GM08714 (cell line): ENCODE data around the gene SSPN.

Experiments
- H3K4me3 ChIP-seq: fragments of 200-500 bp; sonication (Bioruptor generic); 2 replicates; pipeline ENCODE4 v1.5.1; 2014; ENCODE audit warnings: mild to moderate bottlenecking, low read length, inconsistent platforms
- ZNF274 ChIP-seq: IDR thresholded peaks from 2 replicates; pipeline ENCODE4 v1.6.1; 2012; ENCODE audit warnings: mild to moderate bottlenecking, low read depth, low read length

The SSPN gene

GRCh38 chr12:26195250-26195640, at the start of gene SSPN:
TSS of gene SSPN (plus strand) at chr12:26195573. CDS start at chr12:26195673, 100 bp downstream.
- peak within 1 kb of the TSS; percentile 32; the same call in 1 of the 2 replicates for H3K4me3 ChIP-seq
- TF ChIP-seq ZNF274, result no peak

- no peak for TF ChIP-seq ZNF274
- H3K4me3 ChIP-seq, result no peak overlapping the region
These were observed 47.1 kb upstream of the SSPN start for GRCh38 chr12:26148291-26148690.

- no peak for TF ChIP-seq ZNF274
- H3K4me3 ChIP-seq, result no peak overlapping the region
These were observed 45.3 kb upstream of the SSPN start for GRCh38 chr12:26149968-26150500.

- TF ChIP-seq ZNF274, result no peak
- H3K4me3 ChIP-seq, result no peak overlapping the region
These were observed 44.5 kb upstream of the SSPN start for GRCh38 chr12:26150736-26151450.

GRCh38 chr12:26152507-26153102, 42.8 kb upstream of the SSPN start:
- no peak overlapping the region for H3K4me3 ChIP-seq
- no peak for TF ChIP-seq ZNF274

GRCh38 chr12:26153421-26154154, 41.8 kb upstream of the SSPN start:
- TF ChIP-seq ZNF274, result no peak
- no peak overlapping the region for H3K4me3 ChIP-seq

GRCh38 chr12:26156201-26156871, 39.0 kb upstream of the SSPN start:
- peak overlapping the region; percentile 59; the same call in 1 of the 2 replicates for H3K4me3 ChIP-seq
- no peak for TF ChIP-seq ZNF274

GRCh38 chr12:26157001-26157400, 38.4 kb upstream of the SSPN start:
- no peak for TF ChIP-seq ZNF274
- no peak overlapping the region for H3K4me3 ChIP-seq

GRCh38 chr12:26158078-26158764, 37.2 kb upstream of the SSPN start:
- no peak overlapping the region for H3K4me3 ChIP-seq
- no peak for TF ChIP-seq ZNF274

- TF ChIP-seq ZNF274, result no peak
- no peak overlapping the region for H3K4me3 ChIP-seq
These were observed 33.2 kb upstream of the SSPN start for GRCh38 chr12:26162174-26162573.

GRCh38 chr12:26162905-26163304, 32.5 kb upstream of the SSPN start:
- no peak for TF ChIP-seq ZNF274
- H3K4me3 ChIP-seq, result no peak overlapping the region

- TF ChIP-seq ZNF274, result no peak
These were observed 31.3 kb upstream of the SSPN start for GRCh38 chr12:26164118-26164517.

GRCh38 chr12:26172013-26172412, 23.4 kb upstream of the SSPN start:
- H3K4me3 ChIP-seq, result no peak overlapping the region
- no peak for TF ChIP-seq ZNF274

More at GRCh38 chr12:26164118-26164517, 31.3 kb upstream of the SSPN start:
- no peak overlapping the region for H3K4me3 ChIP-seq
